Mucosa of rectum (tissue), 2 donors: ENCODE measurements around the gene CYBA.

ENCODE experiments used
- H3K27ac ChIP-seq, 2 donors: one replicate each; pipeline ENCODE4 v1.7.0; 2013; ENCODE audit warnings: inconsistent platforms in 2 of 2, low read depth in 2 of 2, low read length in 2 of 2
- H3K27me3 ChIP-seq, 2 donors: one replicate each; pipeline ENCODE4 v1.7.0; 2013; ENCODE audit warnings: low read length in 2 of 2; ENCODE audit not compliant: control insufficient read depth in 2 of 2, insufficient read depth in 2 of 2
- H3K36me3 ChIP-seq, 2 donors: one replicate each; pipeline ENCODE4 v1.7.0; 2013; ENCODE audit warnings: low read length in 2 of 2; ENCODE audit not compliant: control insufficient read depth in 2 of 2, insufficient read depth in 2 of 2
- H3K4me1 ChIP-seq, 2 donors: one replicate each; pipeline ENCODE4 v1.7.0; 2013; ENCODE audit warnings: low read length in 2 of 2, mild to moderate bottlenecking in 1 of 2; ENCODE audit not compliant: control insufficient read depth in 2 of 2, insufficient read depth in 2 of 2
- H3K4me3 ChIP-seq, 2 donors: one replicate each; pipeline ENCODE4 v1.7.0; 2013; ENCODE audit warnings: low read length in 2 of 2
- H3K9ac ChIP-seq, 2 donors: one replicate each; pipeline ENCODE4 v1.7.0; 2013; ENCODE audit warnings: low read length in 2 of 2, low read depth in 1 of 2, mild to moderate bottlenecking in 1 of 2
- H3K9me3 ChIP-seq, 2 donors: one replicate each; pipeline ENCODE4 v1.7.0; 2013; ENCODE audit warnings: low read length in 2 of 2; ENCODE audit not compliant: control insufficient read depth in 2 of 2
- donor health status: healthy.
- donor health status: Normal muscosa, but diverticular disease.

The CYBA gene

GRCh38 chr16:88650749-88651275 lies at the start of gene CYBA:
Gene CYBA, minus strand, starts transcription at chr16:88651053. Its CDS starts 40 bp downstream, at chr16:88651013.
- Histone ChIP-seq H3K4me1 (peaks cover 12 to 19% of the 10 kb centered on the region in 2 donors), H3K36me3 (peaks cover 7 to 14% of the 10 kb centered on the region in 2 donors), H3K27me3 (no peaks in the 10 kb centered on the region), H3K4me3 (peak within 1 kb of the TSS; percentile 78 to 81), H3K9me3 (no peaks in the 10 kb centered on the region), H3K27ac (peak within 1 kb of the TSS; percentile 74 to 88), H3K9ac (peak within 1 kb of the TSS; percentile 65 to 72)

- Histone ChIP-seq H3K27me3 (no peaks in the 10 kb centered on the region), H3K4me3 (no peak overlapping the region), H3K36me3 (peaks cover 0 to 13% of the 10 kb centered on the region in 2 donors), H3K27ac (peak overlapping the region; percentile 72 to 83), H3K4me1 (peaks cover 21 to 27% of the 10 kb centered on the region in 2 donors), H3K9me3 (no peaks in the 10 kb centered on the region), H3K9ac (peak overlapping the region in 1 of 2 donors; percentile 11)
Observed at GRCh38 chr16:88700322-88700635, 49.4 kb upstream of the CYBA start.

- Histone ChIP-seq H3K27ac (no peak overlapping the region), H3K4me3 (no peak overlapping the region), H3K4me1 (peaks cover 11 to 18% of the 10 kb centered on the region in 2 donors), H3K36me3 (peaks cover 0 to 13% of the 10 kb centered on the region in 2 donors), H3K27me3 (no peaks in the 10 kb centered on the region), H3K9ac (no peak overlapping the region), H3K9me3 (no peaks in the 10 kb centered on the region)
Observed at GRCh38 chr16:88699180-88699579, 48.3 kb upstream of the CYBA start.

GRCh38 chr16:88698646-88699045 lies 47.8 kb upstream of the CYBA start:
- H3K36me3 ChIP-seq = peaks cover 0 to 13% of the 10 kb centered on the region in 2 donors
- no peak overlapping the region for H3K27ac ChIP-seq
- no peak overlapping the region for H3K4me3 ChIP-seq
- no peaks in the 10 kb centered on the region for H3K27me3 ChIP-seq
- no peak overlapping the region for H3K9ac ChIP-seq
- peaks cover 10 to 13% of the 10 kb centered on the region in 2 donors for H3K4me1 ChIP-seq
- H3K9me3 ChIP-seq = no peaks in the 10 kb centered on the region

GRCh38 chr16:88697831-88698615 lies 47.2 kb upstream of the CYBA start:
- Histone ChIP-seq H3K4me1 (peaks cover 10 to 13% of the 10 kb centered on the region in 2 donors), H3K9me3 (no peaks in the 10 kb centered on the region), H3K27me3 (no peaks in the 10 kb centered on the region), H3K9ac (no peak overlapping the region), H3K4me3 (no peak overlapping the region), H3K36me3 (peaks cover 0 to 13% of the 10 kb centered on the region in 2 donors), H3K27ac (no peak overlapping the region)

- peaks cover 12 to 13% of the 10 kb centered on the region in 2 donors for H3K4me1 ChIP-seq
- H3K4me3 ChIP-seq = no peak overlapping the region
- no peaks in the 10 kb centered on the region for H3K27me3 ChIP-seq
- no peaks in the 10 kb centered on the region for H3K9me3 ChIP-seq
- H3K9ac ChIP-seq = no peak overlapping the region
- no peak overlapping the region for H3K27ac ChIP-seq
- H3K36me3 ChIP-seq = peaks cover 0 to 13% of the 10 kb centered on the region in 2 donors
Observed at GRCh38 chr16:88697116-88697830, 46.4 kb upstream of the CYBA start.

- H3K9ac ChIP-seq = no peak overlapping the region
- H3K4me3 ChIP-seq = no peak overlapping the region
- peaks cover 0 to 13% of the 10 kb centered on the region in 2 donors for H3K36me3 ChIP-seq
- no peak overlapping the region for H3K27ac ChIP-seq
- no peaks in the 10 kb centered on the region for H3K27me3 ChIP-seq
- H3K4me1 ChIP-seq = peaks cover 7 to 11% of the 10 kb centered on the region in 2 donors
- no peaks in the 10 kb centered on the region for H3K9me3 ChIP-seq
Observed at GRCh38 chr16:88696441-88696840, 45.6 kb upstream of the CYBA start.

- Histone ChIP-seq H3K4me3 (no peak overlapping the region), H3K27ac (no peak overlapping the region), H3K9me3 (no peaks in the 10 kb centered on the region), H3K36me3 (peaks cover 0 to 13% of the 10 kb centered on the region in 2 donors), H3K4me1 (peaks cover 4 to 9% of the 10 kb centered on the region in 2 donors), H3K9ac (no peak overlapping the region), H3K27me3 (peaks cover 0 to 3% of the 10 kb centered on the region in 2 donors)
Observed at GRCh38 chr16:88695753-88696152, 44.9 kb upstream of the CYBA start.

- H3K9me3 ChIP-seq = no peaks in the 10 kb centered on the region
- peaks cover 0 to 13% of the 10 kb centered on the region in 2 donors for H3K36me3 ChIP-seq
- H3K27ac ChIP-seq = no peak overlapping the region
- no peak overlapping the region for H3K4me3 ChIP-seq
- H3K27me3 ChIP-seq = peaks cover 3 to 4% of the 10 kb centered on the region in 2 donors
- no peak overlapping the region for H3K9ac ChIP-seq
- H3K4me1 ChIP-seq = peaks cover 4 to 5% of the 10 kb centered on the region in 2 donors
Observed at GRCh38 chr16:88695218-88695617, 44.4 kb upstream of the CYBA start.
